Mucosa of descending colon (tissue), 3 donors: ENCODE data around the gene MERTK. TPM values are rescaled to one million over a fixed set of nuclear protein-coding genes. Genes with fewer than 3 reads are reported as not detected.
"Not testable (repeated sequence)": the region's sequence is repeated elsewhere in the genome, so short reads cannot be mapped to it uniquely, and the experiment has no call there.

Source experiments
- ATAC-seq: fragments of 200-7000 bp; cut with Tn5 transposase; one replicate; pipeline ENCODE4 v1.9.1; 2020; ENCODE audit warnings: mild to moderate bottlenecking, moderate library complexity
- DNase-seq, 3 donors: peaks; one replicate each; pipeline ENCODE4 v3.0.0-alpha.2; 2020
- H3K36me3 ChIP-seq: fragments of 200-600 bp; one replicate; pipeline ENCODE4 v1.8.0; 2021; ENCODE audit warnings: low read depth, mild to moderate bottlenecking
- H3K4me1 ChIP-seq: fragments of 200-600 bp; one replicate; pipeline ENCODE4 v1.8.0; 2021; ENCODE audit warnings: low read depth, mild to moderate bottlenecking
- H3K4me3 ChIP-seq: fragments of 200-600 bp; one replicate; pipeline ENCODE4 v1.8.0; 2021; ENCODE audit warnings: mild to moderate bottlenecking
- H3K9me3 ChIP-seq: fragments of 200-600 bp; one replicate; pipeline ENCODE4 v1.8.0; 2021; ENCODE audit warnings: mild to moderate bottlenecking
- CTCF ChIP-seq: fragments of 200-600 bp; IDR thresholded peaks from one replicate; pipeline ENCODE4 v1.8.0; 2022; ENCODE audit warnings: antibody characterized with exemption, mild to moderate bottlenecking
- intact Hi-C, 2 donors: fragments of 100-400 bp; cut with DNase I in 1 of 2; cut with micrococcal nuclease in 1 of 2; formaldehyde crosslinking; loops; one replicate each; pipeline versions ENCODE4 v1.11.0 to v1.11.1; 2022; cut with DNase I, micrococcal nuclease
- total RNA-seq, 3 donors: library from RNA; stranded (reverse); fragmentation: NEBNext Ultra II Directional in 2 of 3; extraction: Animal tissue kit (Norgen Biotek cat#: 25700) in 2 of 3; gene quantifications; one replicate each; pipeline versions ENCODE4 v1.2.1 to v1.2.4, GENCODE V29; 2021 to 2023
- donor health status: DM: no; HTN: no; CAD: no; lungs with moderate emphysema.
- donor health status: DM: no; HTN: no; CAD: no.
- donor health status: DM: no; HTN: yes; CAD: no.

The MERTK gene
- total RNA-seq, 3 donors from 2014 or later, result 9.3 to 17.2 (median 13.7) TPM

GRCh38 chr2:111924617-111925107 lies 26.3 kb downstream of the MERTK start:
- Histone ChIP-seq H3K36me3 (no peaks in the 10 kb centered on the region), H3K4me3 (no peak overlapping the region), H3K4me1 (peaks cover 10% of the 10 kb centered on the region), H3K9me3 (no peaks in the 10 kb centered on the region)
- DNase-seq (no peak), ATAC-seq (no peak)
- intact Hi-C loops, result no loop called here
- TF ChIP-seq CTCF, result no peak

DNA sequence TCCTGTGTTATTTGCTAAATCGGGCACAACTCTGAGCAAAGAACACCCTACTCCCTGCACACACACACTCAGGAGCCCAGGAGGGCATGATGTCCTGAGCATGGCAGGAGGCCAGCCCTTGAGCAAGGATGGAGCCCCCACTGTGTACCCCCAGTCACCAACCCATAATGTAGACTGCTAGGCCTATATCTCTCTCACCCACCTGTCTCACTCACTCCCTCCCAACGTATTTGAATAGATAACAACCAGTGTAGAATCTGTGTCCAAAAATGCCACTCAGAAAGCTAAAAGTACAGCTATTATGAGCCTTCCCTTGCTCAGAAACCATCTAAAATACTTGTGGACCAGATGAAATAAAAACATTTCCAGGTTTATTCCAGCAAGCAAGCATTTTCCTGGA lies 29.3 kb downstream of the MERTK start:
- no peaks in the 10 kb centered on the region for H3K36me3 ChIP-seq
- intact Hi-C loops, result no loop called here

GRCh38 chr2:111930409-111930808 lies 32.0 kb downstream of the MERTK start:
- Histone ChIP-seq H3K4me3 (no peak overlapping the region), H3K36me3 (no peaks in the 10 kb centered on the region), H3K4me1 (no peaks in the 10 kb centered on the region), H3K9me3 (no peaks in the 10 kb centered on the region)
- DNase-seq (no peak), ATAC-seq (no peak)
- no peak for TF ChIP-seq CTCF
- intact Hi-C loops, result no loop called here

More for the DNA sequence above, 29.3 kb downstream of the MERTK start:
- H3K4me3 ChIP-seq, result no peak overlapping the region
- no peaks in the 10 kb centered on the region for H3K4me1 ChIP-seq
- no peak for DNase-seq
- no peak for TF ChIP-seq CTCF
- ATAC-seq, result no peak
- H3K9me3 ChIP-seq, result no peaks in the 10 kb centered on the region

DNA sequence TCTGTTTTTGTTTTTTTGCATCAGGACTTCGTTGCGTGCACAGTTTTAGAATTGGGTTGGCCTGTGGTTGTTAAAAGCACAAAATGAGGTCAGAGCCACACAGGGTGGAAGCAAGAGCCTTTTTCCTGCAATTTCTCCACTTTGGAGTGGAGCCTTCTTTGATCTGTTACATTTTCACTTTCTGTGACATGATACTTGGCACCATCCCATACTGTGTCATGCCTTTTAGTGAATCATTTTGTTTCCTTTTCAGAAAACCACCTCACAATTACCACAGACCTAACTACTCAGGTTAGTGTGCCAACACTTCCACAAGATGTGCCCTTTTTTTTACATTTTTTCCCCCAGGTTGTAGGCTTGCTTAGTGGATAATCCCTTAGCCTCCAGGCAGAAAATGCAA lies 32.5 kb downstream of the MERTK start:
- Histone ChIP-seq H3K4me3 (no peak overlapping the region), H3K4me1 (no peaks in the 10 kb centered on the region), H3K36me3 (no peaks in the 10 kb centered on the region), H3K9me3 (no peaks in the 10 kb centered on the region)
- TF ChIP-seq CTCF, result no peak
- DNase-seq (no peak), ATAC-seq (peak; percentile 47)
- intact Hi-C loops, result no loop called here

- Histone ChIP-seq H3K4me1 (no peaks in the 10 kb centered on the region), H3K9me3 (no peaks in the 10 kb centered on the region), H3K4me3 (no peak overlapping the region), H3K36me3 (no peaks in the 10 kb centered on the region)
- ATAC-seq, result no peak
- no peak for TF ChIP-seq CTCF
- no peak for DNase-seq
- intact Hi-C loops, result no loop called here
Observed at GRCh38 chr2:111932841-111933291, 34.5 kb downstream of the MERTK start.

- H3K9me3 ChIP-seq, ATAC-seq, intact Hi-C loops, H3K4me1 ChIP-seq, H3K36me3 ChIP-seq, H3K4me3 ChIP-seq, DNase-seq: not testable (repeated sequence)
Observed at GRCh38 chr2:111933900-111934299, 35.5 kb downstream of the MERTK start.
